ENCODE results near the gene PTBP2. TPM values are rescaled to one million over a fixed set of nuclear protein-coding genes. Genes with fewer than 3 reads are reported as not detected.

Gene PTBP2
- total RNA-seq, 1 donor from 2014 or later = 17.7 TPM

GRCh38 chr1:96713649-96714048 is 7.9 kb upstream of the PTBP2 start:
- H3K36me3 Mint-ChIP-seq (ENCODE audit: low read depth) = no peaks in the 10 kb centered on the region

DNA sequence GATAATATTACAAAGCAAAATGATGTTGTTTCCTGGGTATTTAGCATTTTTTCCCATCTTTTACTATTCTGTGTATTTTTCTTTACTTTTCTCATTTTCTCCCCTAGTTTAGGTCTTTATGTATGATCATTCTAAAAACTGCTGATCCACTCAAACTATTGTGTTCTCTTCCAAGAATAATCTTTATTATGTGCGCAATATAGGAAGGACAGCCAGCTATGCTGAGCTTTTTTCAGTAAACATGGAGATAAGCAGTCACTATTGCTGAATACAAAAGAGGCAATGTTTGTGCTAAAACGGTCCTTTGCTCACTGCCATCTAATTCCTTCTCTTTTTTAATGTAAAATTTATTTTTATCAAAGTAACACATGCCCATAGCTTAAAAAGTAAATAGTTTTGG is 6.7 kb upstream of the PTBP2 start:
- Mint-ChIP-seq H3K4me1 (ENCODE audit: low read depth) (no peaks in the 10 kb centered on the region), H3K36me3 (ENCODE audit: low read depth) (no peaks in the 10 kb centered on the region), H3K9me3 (no peaks in the 10 kb centered on the region), H3K4me3 (no peak overlapping the region), H3K27me3 (ENCODE audit: insufficient read depth) (peaks cover 25% of the 10 kb centered on the region), H3K27ac (no peak overlapping the region)
- intact Hi-C loops (cut with micrococcal nuclease) = no loop called here
- no peak for DNase-seq (ENCODE audit: low spot score)

More at GRCh38 chr1:96713649-96714048, 7.9 kb upstream of the PTBP2 start:
- intact Hi-C loops (cut with micrococcal nuclease) = no loop called here
- DNase-seq (ENCODE audit: low spot score) = no peak
- H3K27ac Mint-ChIP-seq = no peak overlapping the region
- H3K4me3 Mint-ChIP-seq = no peak overlapping the region
- H3K9me3 Mint-ChIP-seq = no peaks in the 10 kb centered on the region
- H3K4me1 Mint-ChIP-seq (ENCODE audit: low read depth) = no peaks in the 10 kb centered on the region
- H3K27me3 Mint-ChIP-seq (ENCODE audit: insufficient read depth) = peaks cover 25% of the 10 kb centered on the region

DNA sequence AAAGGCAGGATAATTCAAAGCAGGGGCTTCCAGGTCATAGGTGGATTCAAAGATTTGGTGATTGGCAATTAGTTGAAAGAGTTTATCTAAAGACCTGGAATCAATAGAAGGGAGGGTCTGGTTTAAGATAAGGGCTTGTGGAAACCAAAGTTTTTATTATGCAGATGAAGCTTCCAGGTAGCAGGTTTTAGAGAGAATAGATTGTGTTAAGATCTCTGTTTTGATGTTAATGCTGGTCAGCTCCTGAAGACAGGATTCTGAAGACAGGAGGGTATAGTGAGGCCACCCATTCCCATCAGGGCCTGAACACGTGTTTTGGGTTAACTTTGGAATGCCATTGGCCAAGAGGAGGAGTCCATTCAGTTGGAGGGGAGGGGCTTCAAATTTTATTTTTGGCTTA is 6.1 kb upstream of the PTBP2 start:
- H3K36me3 Mint-ChIP-seq (ENCODE audit: low read depth) = no peaks in the 10 kb centered on the region
- H3K9me3 Mint-ChIP-seq = no peaks in the 10 kb centered on the region
- intact Hi-C loops (cut with micrococcal nuclease) = no loop called here
- H3K27ac Mint-ChIP-seq = no peak overlapping the region
- no peak for DNase-seq (ENCODE audit: low spot score)
- H3K27me3 Mint-ChIP-seq (ENCODE audit: insufficient read depth) = peaks cover 25% of the 10 kb centered on the region
- H3K4me1 Mint-ChIP-seq (ENCODE audit: low read depth) = no peaks in the 10 kb centered on the region
- H3K4me3 Mint-ChIP-seq = no peak overlapping the region

GRCh38 chr1:96721053-96721415 is 550 bp upstream of the PTBP2 start:
- H3K27ac Mint-ChIP-seq = peak overlapping the region; percentile 87
- H3K9me3 Mint-ChIP-seq = no peaks in the 10 kb centered on the region
- H3K36me3 Mint-ChIP-seq (ENCODE audit: low read depth) = peaks cover 8% of the 10 kb centered on the region
- H3K27me3 Mint-ChIP-seq (ENCODE audit: insufficient read depth) = peaks cover 15% of the 10 kb centered on the region
- no peak for DNase-seq (ENCODE audit: low spot score)
- peak overlapping the region; percentile 95 for H3K4me3 Mint-ChIP-seq
- intact Hi-C loops (cut with micrococcal nuclease) = loop anchor here (5.0 to 10.0 kb wide), 7 partner anchors 56 to 1756 kb away; partner anchors contain the start of genes ALG14, DPYD and RWDD3
- H3K4me1 Mint-ChIP-seq (ENCODE audit: low read depth) = peaks cover 22% of the 10 kb centered on the region

- Mint-ChIP-seq H3K36me3 (ENCODE audit: low read depth) (peaks cover 13% of the 10 kb centered on the region), H3K9me3 (no peaks in the 10 kb centered on the region), H3K4me1 (ENCODE audit: low read depth) (peaks cover 28% of the 10 kb centered on the region), H3K4me3 (peak overlapping the region; percentile 95), H3K27me3 (ENCODE audit: insufficient read depth) (peaks cover 12% of the 10 kb centered on the region), H3K27ac (peak overlapping the region; percentile 94)
- DNase-seq (ENCODE audit: low spot score) = peak; percentile 43
- intact Hi-C loops (cut with micrococcal nuclease) = loop anchor here (1.0 to 10.0 kb wide), 8 partner anchors 10 to 1758 kb away; partner anchors contain the start of genes ALG14, DPYD and RWDD3
Measured at GRCh38 chr1:96722161-96722922, 758 bp downstream of the PTBP2 start.

- intact Hi-C loops (cut with micrococcal nuclease) = loop anchor here (1.0 to 10.0 kb wide), 8 partner anchors 9 to 1758 kb away; partner anchors contain the start of genes ALG14, DPYD and RWDD3
- Mint-ChIP-seq H3K4me3 (peak overlapping the region; percentile 95), H3K9me3 (no peaks in the 10 kb centered on the region), H3K27me3 (ENCODE audit: insufficient read depth) (peaks cover 8% of the 10 kb centered on the region), H3K4me1 (ENCODE audit: low read depth) (peaks cover 32% of the 10 kb centered on the region), H3K36me3 (ENCODE audit: low read depth) (peaks cover 18% of the 10 kb centered on the region), H3K27ac (peak overlapping the region; percentile 94)
- no peak for DNase-seq (ENCODE audit: low spot score)
Measured at GRCh38 chr1:96722958-96723357, 1.4 kb downstream of the PTBP2 start.

GRCh38 chr1:96723377-96723776 is 1.8 kb downstream of the PTBP2 start:
- intact Hi-C loops (cut with micrococcal nuclease) = loop anchor here (5.0 to 10.0 kb wide), 7 partner anchors 54 to 1759 kb away; partner anchors contain the start of genes ALG14, DPYD and RWDD3
- Mint-ChIP-seq H3K4me1 (ENCODE audit: low read depth) (peaks cover 35% of the 10 kb centered on the region), H3K27me3 (ENCODE audit: insufficient read depth) (peaks cover 6% of the 10 kb centered on the region), H3K9me3 (no peaks in the 10 kb centered on the region), H3K27ac (peak overlapping the region; percentile 18), H3K4me3 (peak overlapping the region; percentile 95), H3K36me3 (ENCODE audit: low read depth) (peaks cover 21% of the 10 kb centered on the region)
- no peak for DNase-seq (ENCODE audit: low spot score)

DNA sequence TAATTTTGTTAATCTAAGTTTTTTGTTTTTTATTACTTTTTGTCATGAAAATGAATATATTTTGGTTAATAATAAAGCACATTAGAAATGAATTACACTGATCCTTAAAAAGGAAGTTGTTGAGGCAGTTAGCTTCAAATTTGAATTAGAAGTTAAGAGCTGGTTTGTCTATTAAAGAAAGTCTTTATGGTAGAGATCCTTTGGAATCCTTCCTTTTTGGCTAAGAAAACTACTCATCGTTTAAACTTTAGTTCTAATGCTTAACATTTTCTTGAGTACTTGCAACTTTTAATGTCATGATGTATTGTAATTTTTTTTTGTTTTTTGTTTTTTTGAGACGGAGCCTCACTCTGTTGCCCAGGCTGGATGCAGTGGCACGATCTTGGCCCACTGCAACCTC is 2.4 kb downstream of the PTBP2 start:
- intact Hi-C loops (cut with micrococcal nuclease) = loop anchor here (5.0 to 10.0 kb wide), 7 partner anchors 53 to 1759 kb away; partner anchors contain the start of genes ALG14, DPYD and RWDD3
- H3K36me3 Mint-ChIP-seq (ENCODE audit: low read depth) = peaks cover 23% of the 10 kb centered on the region
- DNase-seq (ENCODE audit: low spot score) = no peak

DNA sequence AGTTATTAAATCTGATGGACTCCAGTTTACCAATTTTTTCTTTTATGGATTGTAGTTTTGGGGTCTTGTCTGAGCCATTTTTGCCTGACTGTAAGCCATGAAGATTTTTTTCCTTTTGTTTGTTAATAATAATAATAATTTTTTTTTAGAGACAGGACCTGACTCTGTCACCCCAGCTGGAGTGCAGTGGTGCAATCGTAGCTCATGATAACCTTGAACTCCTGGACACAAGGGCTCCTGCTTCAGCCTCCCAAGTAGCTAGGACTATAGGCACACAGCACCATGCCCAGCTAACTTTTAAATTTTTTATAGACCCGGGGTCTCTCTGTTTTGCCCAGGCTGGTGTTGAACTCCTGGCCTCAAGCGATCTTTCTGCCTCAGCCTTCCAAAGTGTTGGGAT is 6.3 kb downstream of the PTBP2 start:
- DNase-seq (ENCODE audit: low spot score) = no peak
- peaks cover 58% of the 10 kb centered on the region for H3K4me1 Mint-ChIP-seq (ENCODE audit: low read depth)
- no peak overlapping the region for H3K27ac Mint-ChIP-seq
- intact Hi-C loops (cut with micrococcal nuclease) = loop anchor here (10.0 kb wide), 1 partner anchor 1763 kb away; no protein-coding TSS in a partner anchor
- H3K4me3 Mint-ChIP-seq = no peak overlapping the region
- no peaks in the 10 kb centered on the region for H3K27me3 Mint-ChIP-seq (ENCODE audit: insufficient read depth)
- H3K9me3 Mint-ChIP-seq = no peaks in the 10 kb centered on the region
- H3K36me3 Mint-ChIP-seq (ENCODE audit: low read depth) = peaks cover 40% of the 10 kb centered on the region

More for the DNA sequence above, 2.4 kb downstream of the PTBP2 start:
- Mint-ChIP-seq H3K4me1 (ENCODE audit: low read depth) (peaks cover 38% of the 10 kb centered on the region), H3K27ac (no peak overlapping the region), H3K9me3 (no peaks in the 10 kb centered on the region), H3K27me3 (ENCODE audit: insufficient read depth) (peaks cover 6% of the 10 kb centered on the region), H3K4me3 (no peak overlapping the region)

DNA sequence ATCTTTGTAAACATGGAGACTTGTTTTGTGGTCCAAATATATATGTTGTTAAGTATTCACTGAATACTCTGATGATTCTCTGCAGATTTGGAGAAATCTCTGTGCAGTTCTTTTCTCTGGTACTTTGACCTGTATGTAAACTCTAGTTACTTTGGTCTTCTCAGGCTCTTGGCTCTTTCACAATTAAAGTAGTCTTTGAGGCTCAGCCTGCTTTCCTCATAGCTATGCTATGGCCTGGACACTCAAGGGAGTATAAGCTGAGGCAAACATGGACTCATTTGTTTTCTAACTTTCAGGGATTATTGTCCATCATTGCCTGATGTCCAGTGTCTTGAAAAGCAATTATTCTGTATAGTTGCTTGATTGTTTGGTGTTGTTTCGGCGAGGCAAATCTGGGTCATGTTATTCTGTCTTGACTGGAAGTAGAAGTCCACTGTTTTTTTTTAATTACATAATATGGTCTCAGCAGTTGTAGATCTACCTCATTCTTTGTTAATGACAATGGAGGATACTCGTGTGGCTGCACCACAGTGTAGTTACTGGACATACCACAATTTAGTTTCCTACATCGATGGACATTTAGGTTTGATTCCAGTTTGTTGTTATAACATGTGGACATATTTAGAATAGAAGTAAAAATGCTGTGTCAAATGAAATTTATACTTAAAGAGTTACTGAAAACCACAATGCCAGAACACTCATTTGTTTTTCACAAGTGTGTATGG is 9.2 kb downstream of the PTBP2 start:
- no peak overlapping the region for H3K27ac Mint-ChIP-seq
- H3K4me1 Mint-ChIP-seq (ENCODE audit: low read depth) = peaks cover 43% of the 10 kb centered on the region
- peaks cover 59% of the 10 kb centered on the region for H3K36me3 Mint-ChIP-seq (ENCODE audit: low read depth)
- DNase-seq (ENCODE audit: low spot score) = no peak
- no peaks in the 10 kb centered on the region for H3K27me3 Mint-ChIP-seq (ENCODE audit: insufficient read depth)
- H3K4me3 Mint-ChIP-seq = no peak overlapping the region
- H3K9me3 Mint-ChIP-seq = peaks cover 2% of the 10 kb centered on the region
- intact Hi-C loops (cut with micrococcal nuclease) = no loop called here

DNA sequence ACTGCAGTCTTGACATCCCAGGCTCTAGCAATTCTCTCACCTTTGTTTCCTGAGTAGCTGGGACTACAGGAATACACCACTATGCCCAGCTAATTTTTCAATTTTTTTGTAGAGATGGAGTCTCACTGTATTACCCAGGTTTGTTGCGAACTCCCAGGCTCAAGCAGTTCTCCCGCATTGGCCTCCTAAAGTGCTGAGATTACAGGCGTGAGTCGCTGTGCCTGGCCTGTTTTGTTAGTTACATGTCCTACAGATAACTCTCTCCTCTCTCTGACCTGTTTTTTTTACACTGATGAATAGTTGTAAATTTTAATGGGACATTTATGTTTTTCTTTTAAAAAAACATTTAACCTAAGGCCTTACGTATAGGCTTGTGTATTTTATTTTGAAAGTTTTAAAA is 19.8 kb downstream of the PTBP2 start:
- no peak overlapping the region for H3K27ac Mint-ChIP-seq
- H3K36me3 Mint-ChIP-seq (ENCODE audit: low read depth) = peaks cover 12% of the 10 kb centered on the region
- no peaks in the 10 kb centered on the region for H3K9me3 Mint-ChIP-seq
- no peaks in the 10 kb centered on the region for H3K27me3 Mint-ChIP-seq (ENCODE audit: insufficient read depth)
- peaks cover 8% of the 10 kb centered on the region for H3K4me1 Mint-ChIP-seq (ENCODE audit: low read depth)
- no peak overlapping the region for H3K4me3 Mint-ChIP-seq
- no peak for DNase-seq (ENCODE audit: low spot score)
- intact Hi-C loops (cut with micrococcal nuclease) = no loop called here

GRCh38 chr1:96746440-96747420 is 25.1 kb downstream of the PTBP2 start:
- Mint-ChIP-seq H3K36me3 (ENCODE audit: low read depth) (peaks cover 12% of the 10 kb centered on the region), H3K9me3 (no peaks in the 10 kb centered on the region), H3K27me3 (ENCODE audit: insufficient read depth) (no peaks in the 10 kb centered on the region), H3K4me1 (ENCODE audit: low read depth) (peaks cover 12% of the 10 kb centered on the region), H3K27ac (no peak overlapping the region), H3K4me3 (no peak overlapping the region)
- DNase-seq (ENCODE audit: low spot score) = no peak
- intact Hi-C loops (cut with micrococcal nuclease) = no loop called here
